Measurements from ENCODE around the gene HOXA3.
A peak's percentile ranks its signal among the peaks of the same experiment; 100 is the strongest.

HOXA3 gene

GRCh38 chr7:27150568-27151340 lies 1.6 kb downstream of the HOXA3 start:
- TF ChIP-seq, protein P1, sequence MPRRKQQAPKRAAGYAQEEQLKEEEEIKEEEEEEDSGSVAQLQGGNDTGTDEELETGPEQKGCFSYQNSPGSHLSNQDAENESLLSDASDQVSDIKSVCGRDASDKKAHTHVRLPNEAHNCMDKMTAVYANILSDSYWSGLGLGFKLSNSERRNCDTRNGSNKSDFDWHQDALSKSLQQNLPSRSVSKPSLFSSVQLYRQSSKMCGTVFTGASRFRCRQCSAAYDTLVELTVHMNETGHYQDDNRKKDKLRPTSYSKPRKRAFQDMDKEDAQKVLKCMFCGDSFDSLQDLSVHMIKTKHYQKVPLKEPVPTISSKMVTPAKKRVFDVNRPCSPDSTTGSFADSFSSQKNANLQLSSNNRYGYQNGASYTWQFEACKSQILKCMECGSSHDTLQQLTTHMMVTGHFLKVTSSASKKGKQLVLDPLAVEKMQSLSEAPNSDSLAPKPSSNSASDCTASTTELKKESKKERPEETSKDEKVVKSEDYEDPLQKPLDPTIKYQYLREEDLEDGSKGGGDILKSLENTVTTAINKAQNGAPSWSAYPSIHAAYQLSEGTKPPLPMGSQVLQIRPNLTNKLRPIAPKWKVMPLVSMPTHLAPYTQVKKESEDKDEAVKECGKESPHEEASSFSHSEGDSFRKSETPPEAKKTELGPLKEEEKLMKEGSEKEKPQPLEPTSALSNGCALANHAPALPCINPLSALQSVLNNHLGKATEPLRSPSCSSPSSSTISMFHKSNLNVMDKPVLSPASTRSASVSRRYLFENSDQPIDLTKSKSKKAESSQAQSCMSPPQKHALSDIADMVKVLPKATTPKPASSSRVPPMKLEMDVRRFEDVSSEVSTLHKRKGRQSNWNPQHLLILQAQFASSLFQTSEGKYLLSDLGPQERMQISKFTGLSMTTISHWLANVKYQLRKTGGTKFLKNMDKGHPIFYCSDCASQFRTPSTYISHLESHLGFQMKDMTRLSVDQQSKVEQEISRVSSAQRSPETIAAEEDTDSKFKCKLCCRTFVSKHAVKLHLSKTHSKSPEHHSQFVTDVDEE (CRISPR knock-in tag; IDR thresholded peaks at IDR 0.05): 0 out of 2 replicates have a peak, but pooled peaks have one; percentile 21
- no peak for TF ChIP-seq ZNF8 (CRISPR knock-in tag; IDR thresholded peaks at IDR 0.05)
- TF ChIP-seq ZC3H10 (CRISPR knock-in tag; IDR thresholded peaks at IDR 0.05): no peak
- peak; percentile 90 for ATAC-seq

- ATAC-seq: no peak
- no peak for TF ChIP-seq TCF4 (CRISPR knock-in tag; IDR thresholded peaks at IDR 0.05; ENCODE audit: borderline replicate concordance)
- TF ChIP-seq, protein P1 (CRISPR knock-in tag; IDR thresholded peaks at IDR 0.05): no peak
- TF ChIP-seq RARB (CRISPR knock-in tag; IDR thresholded peaks at IDR 0.05): no peak
- no peak for TF ChIP-seq ZFP3 (CRISPR knock-in tag; IDR thresholded peaks at IDR 0.05)
- no peak for TF ChIP-seq CREB5 (CRISPR knock-in tag; IDR thresholded peaks at IDR 0.05; ENCODE audit: low read depth)
- TF ChIP-seq ZC3H10 (CRISPR knock-in tag; IDR thresholded peaks at IDR 0.05): no peak
- no peak for TF ChIP-seq BACH2 (CRISPR knock-in tag; IDR thresholded peaks at IDR 0.05; ENCODE audit: borderline replicate concordance)
- TF ChIP-seq PPARA (CRISPR knock-in tag; IDR thresholded peaks at IDR 0.05; ENCODE audit: borderline replicate concordance): no peak
- no peak for TF ChIP-seq ARNTL (CRISPR knock-in tag; IDR thresholded peaks at IDR 0.05; ENCODE audit: borderline replicate concordance, low read depth)
- TF ChIP-seq TOX (CRISPR knock-in tag; IDR thresholded peaks at IDR 0.05; ENCODE audit: borderline replicate concordance): no peak
- TF ChIP-seq, protein P2, sequence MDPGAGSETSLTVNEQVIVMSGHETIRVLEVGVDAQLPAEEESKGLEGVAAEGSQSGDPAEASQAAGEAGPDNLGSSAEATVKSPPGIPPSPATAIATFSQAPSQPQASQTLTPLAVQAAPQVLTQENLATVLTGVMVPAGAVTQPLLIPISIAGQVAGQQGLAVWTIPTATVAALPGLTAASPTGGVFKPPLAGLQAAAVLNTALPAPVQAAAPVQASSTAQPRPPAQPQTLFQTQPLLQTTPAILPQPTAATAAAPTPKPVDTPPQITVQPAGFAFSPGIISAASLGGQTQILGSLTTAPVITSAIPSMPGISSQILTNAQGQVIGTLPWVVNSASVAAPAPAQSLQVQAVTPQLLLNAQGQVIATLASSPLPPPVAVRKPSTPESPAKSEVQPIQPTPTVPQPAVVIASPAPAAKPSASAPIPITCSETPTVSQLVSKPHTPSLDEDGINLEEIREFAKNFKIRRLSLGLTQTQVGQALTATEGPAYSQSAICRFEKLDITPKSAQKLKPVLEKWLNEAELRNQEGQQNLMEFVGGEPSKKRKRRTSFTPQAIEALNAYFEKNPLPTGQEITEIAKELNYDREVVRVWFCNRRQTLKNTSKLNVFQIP (CRISPR knock-in tag; IDR thresholded peaks at IDR 0.05; ENCODE audit: borderline replicate concordance, low read depth): no peak
- no peak for TF ChIP-seq ZNF565 (CRISPR knock-in tag; conservative IDR thresholded peaks at IDR 0.05; ENCODE audit: low read depth)
- no peak for TF ChIP-seq ISL1 (CRISPR knock-in tag; IDR thresholded peaks at IDR 0.05)
- TF ChIP-seq ZNF70 (CRISPR knock-in tag; IDR thresholded peaks at IDR 0.05): no peak
- no peak for TF ChIP-seq SNAI2 (CRISPR knock-in tag; IDR thresholded peaks at IDR 0.05)
- TF ChIP-seq OSR1 (CRISPR knock-in tag; IDR thresholded peaks at IDR 0.05): no peak
- no peak for TF ChIP-seq ZNF8 (CRISPR knock-in tag; IDR thresholded peaks at IDR 0.05)
- no peak for TF ChIP-seq CSDC2 (CRISPR knock-in tag; IDR thresholded peaks at IDR 0.05)
Measured at GRCh38 chr7:27149842-27150567, 2.4 kb downstream of the HOXA3 start.

- ATAC-seq: no peak
- TF ChIP-seq GLIS3 (CRISPR knock-in tag; IDR thresholded peaks at IDR 0.05): no peak
- no peak for TF ChIP-seq TCF4 (CRISPR knock-in tag; IDR thresholded peaks at IDR 0.05; ENCODE audit: borderline replicate concordance)
Measured at GRCh38 chr7:27148756-27149641, 3.4 kb downstream of the HOXA3 start.
